RWPE2 (cell line): ENCODE results near the gene RANBP1.

ENCODE experiments used
- ATAC-seq: fragments of 200-7000 bp; cut with Tn5 transposase; 3 replicates; pipeline ENCODE4 v1.9.1; 2021; ENCODE audit warnings: low read depth
- DNase-seq: peaks from one replicate; pipeline ENCODE4 v3.0.0-alpha.2; 2020; ENCODE audit warnings: low spot score
- H3K27ac ChIP-seq: fragments of 450-650 bp; 2 replicates; pipeline ENCODE4 v1.5.1; 2017; ENCODE audit warnings: mild to moderate bottlenecking; ENCODE audit not compliant: poor library complexity, severe bottlenecking
- H3K27me3 ChIP-seq: fragments of 250-450 bp; sonication (Bioruptor Pico); 2 replicates; pipeline ENCODE4 v1.5.1; 2021; ENCODE audit warnings: mild to moderate bottlenecking, moderate library complexity; ENCODE audit not compliant: insufficient read depth, poor library complexity, severe bottlenecking
- H3K36me3 ChIP-seq: fragments of 250-450 bp; sonication (Bioruptor Pico); 2 replicates; pipeline ENCODE4 v1.5.1; 2020; ENCODE audit warnings: low read depth, mild to moderate bottlenecking, moderate library complexity
- H3K4me1 ChIP-seq: fragments of 250-450 bp; sonication (Bioruptor Pico); 2 replicates; pipeline ENCODE4 v1.5.1; 2021; ENCODE audit warnings: mild to moderate bottlenecking, moderate library complexity; ENCODE audit not compliant: insufficient read depth, poor library complexity, severe bottlenecking
- H3K4me3 ChIP-seq: fragments of 250-450 bp; sonication (Bioruptor Pico); 2 replicates; pipeline ENCODE4 v1.5.1; 2021; ENCODE audit warnings: mild to moderate bottlenecking, moderate library complexity; ENCODE audit not compliant: severe bottlenecking
- H3K9me3 ChIP-seq: fragments of 250-450 bp; sonication (Bioruptor Pico); 2 replicates; pipeline ENCODE4 v1.5.1; 2021; ENCODE audit warnings: mild to moderate bottlenecking, moderate library complexity; ENCODE audit not compliant: severe bottlenecking
- TF ChIP-seq, protein P1 (sequence below): fragments of 450-650 bp; IDR thresholded peaks from one replicate; pipeline ENCODE4 v1.5.1; 2017; ENCODE audit warnings: mild to moderate bottlenecking, moderate library complexity; ENCODE audit not compliant: poor library complexity, severe bottlenecking

RANBP1 gene

DNA sequence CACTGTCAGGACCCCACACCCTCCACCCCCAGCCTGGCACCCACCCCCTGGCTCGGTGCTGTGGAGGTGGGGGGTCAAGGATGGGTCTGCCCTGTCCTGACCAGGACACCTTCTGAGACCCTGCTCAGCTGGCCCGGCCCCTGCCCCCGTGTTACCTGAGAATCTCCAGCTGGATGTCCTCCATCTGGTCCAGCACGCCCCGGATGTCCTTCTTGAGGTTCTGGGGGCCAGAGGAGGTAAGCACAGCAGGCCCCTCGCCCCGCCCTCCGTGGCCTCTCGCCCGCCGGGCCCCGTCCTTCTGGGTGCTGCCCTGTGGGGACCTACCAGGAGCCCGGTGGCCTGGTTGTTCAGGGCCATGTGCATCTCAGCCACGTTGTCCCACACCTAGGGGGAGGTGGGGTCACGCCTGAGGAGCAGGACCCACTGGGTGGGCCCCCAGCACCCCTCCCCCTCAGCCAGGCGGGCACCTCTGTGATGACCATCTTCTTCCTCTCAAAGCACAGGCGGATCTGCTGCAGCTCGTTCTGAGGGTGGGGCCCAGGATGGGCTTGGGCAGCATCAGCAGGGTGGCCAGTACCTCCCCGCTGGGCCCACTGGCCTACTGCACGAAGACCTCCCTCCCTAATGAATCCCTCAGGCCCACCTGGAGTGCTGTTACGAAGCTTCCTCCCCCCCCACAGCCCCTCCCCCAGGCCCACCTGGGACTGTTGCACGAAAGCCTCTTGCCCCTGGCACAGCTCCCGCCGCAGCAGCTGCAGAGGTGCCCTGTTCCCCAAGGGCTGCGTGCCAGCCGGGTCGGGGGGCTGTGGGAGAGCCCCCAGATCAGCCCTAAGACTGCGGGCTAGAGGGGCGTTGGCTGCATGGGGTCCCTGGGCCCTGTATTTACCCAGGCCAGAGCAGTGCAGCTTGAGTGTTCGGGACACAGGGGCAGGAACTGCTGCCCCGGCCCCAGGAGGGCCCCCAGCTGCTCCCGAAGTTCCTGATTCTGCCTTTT is 33.6 kb downstream of the RANBP1 start:
- ATAC-seq (no peak), DNase-seq (no peak)
- Histone ChIP-seq H3K27ac (no peak overlapping the region), H3K36me3 (no peaks in the 10 kb centered on the region), H3K9me3 (no peaks in the 10 kb centered on the region), H3K4me3 (no peak overlapping the region), H3K4me1 (no peaks in the 10 kb centered on the region), H3K27me3 (no peaks in the 10 kb centered on the region)
- TF ChIP-seq, protein P1, sequence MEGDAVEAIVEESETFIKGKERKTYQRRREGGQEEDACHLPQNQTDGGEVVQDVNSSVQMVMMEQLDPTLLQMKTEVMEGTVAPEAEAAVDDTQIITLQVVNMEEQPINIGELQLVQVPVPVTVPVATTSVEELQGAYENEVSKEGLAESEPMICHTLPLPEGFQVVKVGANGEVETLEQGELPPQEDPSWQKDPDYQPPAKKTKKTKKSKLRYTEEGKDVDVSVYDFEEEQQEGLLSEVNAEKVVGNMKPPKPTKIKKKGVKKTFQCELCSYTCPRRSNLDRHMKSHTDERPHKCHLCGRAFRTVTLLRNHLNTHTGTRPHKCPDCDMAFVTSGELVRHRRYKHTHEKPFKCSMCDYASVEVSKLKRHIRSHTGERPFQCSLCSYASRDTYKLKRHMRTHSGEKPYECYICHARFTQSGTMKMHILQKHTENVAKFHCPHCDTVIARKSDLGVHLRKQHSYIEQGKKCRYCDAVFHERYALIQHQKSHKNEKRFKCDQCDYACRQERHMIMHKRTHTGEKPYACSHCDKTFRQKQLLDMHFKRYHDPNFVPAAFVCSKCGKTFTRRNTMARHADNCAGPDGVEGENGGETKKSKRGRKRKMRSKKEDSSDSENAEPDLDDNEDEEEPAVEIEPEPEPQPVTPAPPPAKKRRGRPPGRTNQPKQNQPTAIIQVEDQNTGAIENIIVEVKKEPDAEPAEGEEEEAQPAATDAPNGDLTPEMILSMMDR, result no peak

DNA sequence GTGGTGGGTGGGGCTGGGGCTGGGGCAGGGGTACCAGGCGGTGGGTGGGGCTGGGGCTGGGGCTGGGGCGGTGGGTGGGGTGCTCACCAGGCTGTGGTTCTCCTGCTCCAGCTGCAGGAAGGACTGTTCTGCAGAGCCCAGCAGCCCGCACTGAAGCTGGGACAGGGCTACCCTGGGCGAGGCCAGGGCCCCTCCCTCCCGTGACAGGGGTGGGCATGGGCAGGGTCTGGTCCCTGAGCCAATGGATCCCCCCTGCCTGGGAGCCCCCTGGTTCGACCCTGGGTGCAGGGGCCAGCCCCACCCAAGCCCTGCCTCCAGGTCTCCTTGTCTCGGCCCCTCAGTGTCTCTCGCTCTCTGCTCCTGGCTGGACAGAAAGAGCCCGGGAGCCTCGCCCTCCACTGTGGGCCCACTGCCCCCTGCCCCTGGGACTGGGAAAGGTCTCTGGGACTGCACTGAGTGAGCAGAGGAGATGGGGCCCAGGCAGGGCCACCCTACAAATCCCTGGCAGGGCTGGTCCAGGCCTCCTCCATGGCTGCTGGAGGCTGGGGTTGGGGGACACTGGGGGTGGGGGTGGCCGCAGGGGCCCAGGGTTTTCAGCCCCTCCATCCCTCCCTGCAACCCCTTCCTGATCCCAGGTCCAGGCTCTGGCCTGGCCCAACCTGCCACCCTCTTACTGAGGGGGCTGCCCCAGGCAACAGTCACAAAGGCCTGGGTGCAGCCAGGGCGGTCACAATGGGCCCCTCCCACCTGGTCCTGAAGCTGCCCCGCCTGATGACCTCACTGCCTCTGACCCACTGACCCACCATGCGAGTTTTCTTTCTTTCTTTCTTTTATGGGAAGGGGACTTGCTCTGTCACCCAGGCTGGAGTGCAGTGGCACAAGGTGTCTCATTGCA is 34.7 kb downstream of the RANBP1 start, which contains the start of gene CCDC188:
TSS of gene CCDC188 (minus strand) at position 675 of the 895 bp plus-strand sequence. CDS start at position 606, 69 bp downstream.
- DNase-seq (no peak), ATAC-seq (no peak)
- Histone ChIP-seq H3K27me3 (no peaks in the 10 kb centered on the region), H3K36me3 (no peaks in the 10 kb centered on the region), H3K9me3 (no peaks in the 10 kb centered on the region), H3K4me1 (no peaks in the 10 kb centered on the region), H3K4me3 (no peak within 1 kb of the TSS), H3K27ac (no peak within 1 kb of the TSS)
- TF ChIP-seq, protein P1, result no peak

DNA sequence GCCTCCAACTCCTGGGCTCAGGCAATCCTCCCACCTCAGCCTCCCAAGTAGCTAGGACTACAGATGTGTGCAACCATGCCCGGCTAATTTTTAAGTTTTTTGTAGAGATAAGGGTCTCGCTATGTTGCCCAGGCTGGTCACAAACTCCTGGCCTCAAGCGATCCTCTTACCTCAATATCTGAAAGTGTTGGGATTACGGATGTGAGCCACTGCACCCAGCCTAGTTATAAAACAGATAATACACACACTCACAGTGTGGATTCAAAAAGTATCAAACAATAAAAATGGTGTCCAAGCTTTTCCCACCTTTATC is 35.3 kb downstream of the RANBP1 start:
- TF ChIP-seq, protein P1, result no peak
- DNase-seq (no peak), ATAC-seq (no peak)
- H3K36me3 ChIP-seq, result no peaks in the 10 kb centered on the region
- no peak overlapping the region for H3K27ac ChIP-seq
- no peaks in the 10 kb centered on the region for H3K4me1 ChIP-seq
- H3K9me3 ChIP-seq, result no peaks in the 10 kb centered on the region
- H3K27me3 ChIP-seq, result no peaks in the 10 kb centered on the region
- no peak overlapping the region for H3K4me3 ChIP-seq

DNA sequence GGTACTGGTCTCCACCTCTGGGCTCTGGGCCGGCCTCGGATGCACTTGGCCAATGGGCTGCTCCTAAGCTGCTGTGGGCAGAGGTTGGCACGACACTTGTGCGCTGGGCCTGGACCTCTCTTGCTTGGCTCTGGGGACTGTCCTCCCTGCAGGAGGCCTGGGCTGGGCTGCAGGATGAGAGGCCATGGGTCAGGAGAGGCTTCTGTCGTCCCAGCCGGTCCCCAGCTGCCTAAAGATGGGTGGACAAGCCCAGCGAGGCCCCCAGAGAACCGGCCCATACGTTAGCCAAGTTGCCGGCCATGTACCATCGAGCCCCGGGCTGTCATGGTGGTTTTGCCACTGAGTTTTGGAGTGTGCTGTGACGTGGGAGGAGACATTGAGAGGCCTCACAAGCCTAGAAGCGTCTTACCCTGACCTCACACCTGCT is 36.6 kb downstream of the RANBP1 start:
- H3K4me3 ChIP-seq, result no peak overlapping the region
- H3K9me3 ChIP-seq, result no peaks in the 10 kb centered on the region
- H3K4me1 ChIP-seq, result no peaks in the 10 kb centered on the region
- ATAC-seq (no peak), DNase-seq (no peak)
- H3K27ac ChIP-seq, result no peak overlapping the region
- H3K27me3 ChIP-seq, result no peaks in the 10 kb centered on the region
- TF ChIP-seq, protein P1, result no peak
- H3K36me3 ChIP-seq, result no peaks in the 10 kb centered on the region
